Natural killer cell (primary cell): ENCODE results near the gene GNAI2. TPM values are rescaled to one million over a fixed set of nuclear protein-coding genes. Genes with fewer than 3 reads are reported as not detected.

Experiments used
- ATAC-seq, 3 donors: fragments of 150-1000 bp in 2 of 3; fragments of 200-7000 bp in 1 of 3; cut with Tn5 transposase; 1 replicate in 1 of 3; 2 replicates in 2 of 3; pipeline ENCODE4 v1.10.0; 2021; ENCODE audit warnings: mild to moderate bottlenecking in 2 of 3, moderate library complexity in 2 of 3
- DNase-seq, 2 donors: peaks; one replicate each; pipeline versions ENCODE4 v3.0.0 to v3.0.0-alpha.2; 2013 to 2021; ENCODE audit warnings: mixed read lengths in 1 of 2
- H3K27ac ChIP-seq: one replicate; pipeline ENCODE4 v1.5.1; 2013; ENCODE audit warnings: mild to moderate bottlenecking, low read length
- H3K27me3 ChIP-seq: one replicate; pipeline ENCODE4 v1.6.1; 2013; ENCODE audit warnings: low read length; ENCODE audit not compliant: control insufficient read depth, insufficient read depth
- H3K36me3 ChIP-seq: one replicate; pipeline ENCODE4 v1.6.1; 2013; ENCODE audit warnings: low read length; ENCODE audit not compliant: control insufficient read depth, insufficient read depth
- H3K4me1 ChIP-seq: one replicate; pipeline ENCODE4 v1.6.1; 2013; ENCODE audit warnings: low read length; ENCODE audit not compliant: control insufficient read depth, insufficient read depth
- H3K4me3 ChIP-seq: one replicate; pipeline ENCODE4 v1.5.1; 2013; ENCODE audit warnings: low read length
- H3K9me3 ChIP-seq: one replicate; pipeline ENCODE4 v1.6.1; 2013; ENCODE audit warnings: low read length; ENCODE audit not compliant: control insufficient read depth, insufficient read depth
- H3K27ac Mint-ChIP-seq, 2 donors: one replicate each; pipeline ENCODE4 v1.8.0; 2022; ENCODE audit warnings: mild to moderate bottlenecking in 2 of 2, mixed read lengths in 2 of 2, moderate library complexity in 1 of 2
- H3K27me3 Mint-ChIP-seq, 2 donors: one replicate each; pipeline ENCODE4 v1.8.0; 2022; ENCODE audit warnings: low read depth in 2 of 2, mixed read lengths in 2 of 2
- H3K36me3 Mint-ChIP-seq: one replicate; pipeline ENCODE4 v1.8.0; 2022; ENCODE audit warnings: mixed read lengths
- H3K4me1 Mint-ChIP-seq, 2 donors: one replicate each; pipeline ENCODE4 v1.8.0; 2022; ENCODE audit warnings: mixed read lengths in 2 of 2
- H3K4me3 Mint-ChIP-seq: one replicate; pipeline ENCODE4 v1.8.0; 2022; ENCODE audit warnings: mild to moderate bottlenecking, moderate library complexity, mixed read lengths
- H3K9me3 Mint-ChIP-seq, 2 donors: one replicate each; pipeline ENCODE4 v1.8.0; 2022; ENCODE audit warnings: mixed read lengths in 2 of 2
- WGBS: methylation state at CpG from one replicate; pipeline ENCODE4 v1.1.7; 2013; ENCODE audit warnings: missing lambda C conversion rate; ENCODE audit not compliant: insufficient coverage; 5-methylcytosine and 5-hydroxymethylcytosine counted together
- intact Hi-C: fragments of 100-400 bp; cut with micrococcal nuclease; formaldehyde crosslinking; loops from one replicate; pipeline ENCODE4 v1.14.2; 2022
- total RNA-seq, 4 donors: library from RNA; stranded (reverse); fragments of 120-200 nt in 1 of 4; gene quantifications; one replicate each; pipeline versions ENCODE4 v1.2.3 to v1.2.4, GENCODE V29; 2013 to 2022
- TF ChIP-seq, protein P1 (sequence below): fragments of 200-600 bp; IDR thresholded peaks from one replicate; pipeline ENCODE4 v1.8.0; 2022; ENCODE audit warnings: antibody characterized with exemption

The GNAI2 gene
- total RNA-seq, 3 donors from 2014 or later (not counting 1 experiment from before 2014, with no cell fraction given), result 428 to 467 (median 447) TPM

DNA sequence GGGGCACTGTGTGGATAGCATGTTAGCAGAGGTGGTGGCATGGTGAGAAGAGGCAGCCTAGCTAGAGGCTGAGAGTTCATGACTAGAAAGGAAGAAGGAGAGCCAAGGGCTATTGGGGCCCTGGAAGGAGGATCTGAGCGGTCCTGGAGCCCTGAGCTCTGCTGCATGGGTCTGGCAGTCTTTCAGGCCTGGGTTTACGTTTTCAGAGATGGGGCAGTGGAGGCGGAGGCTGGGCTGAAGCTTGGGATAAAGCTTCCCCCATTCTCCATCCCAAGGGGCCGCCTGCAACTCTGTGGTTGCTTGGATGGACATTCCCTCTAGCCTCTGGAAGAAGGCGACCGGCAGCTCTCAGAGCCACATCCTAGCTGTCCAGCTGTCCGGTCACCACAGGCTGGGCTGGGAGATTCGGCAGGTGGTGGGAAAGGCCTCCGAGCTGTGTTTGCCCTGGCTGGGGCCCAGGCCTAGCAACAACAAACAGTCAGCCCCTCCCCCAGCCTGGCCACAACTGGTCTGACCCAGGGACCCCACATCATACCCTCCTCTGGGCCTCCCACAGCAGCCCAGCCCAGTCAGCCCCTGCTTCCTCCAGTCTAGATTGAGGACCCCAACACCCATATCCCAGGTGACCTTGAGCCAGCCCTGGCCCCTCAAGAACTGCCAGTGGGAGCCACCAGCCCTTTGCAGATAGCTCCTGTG lies 32.7 kb upstream of the GNAI2 start:
- intact Hi-C loops, result no loop called here
- Mint-ChIP-seq H3K36me3 (no peaks in the 10 kb centered on the region), H3K27ac (no peak overlapping the region), H3K4me3 (no peak overlapping the region), H3K9me3 (no peaks in the 10 kb centered on the region), H3K4me1 (no peaks in the 10 kb centered on the region), H3K27me3 (peaks cover 11 to 42% of the 10 kb centered on the region in 2 donors)
- Histone ChIP-seq H3K27ac (no peak overlapping the region), H3K27me3 (peaks cover 42% of the 10 kb centered on the region), H3K4me1 (peaks cover 9% of the 10 kb centered on the region), H3K4me3 (no peak overlapping the region), H3K36me3 (no peaks in the 10 kb centered on the region), H3K9me3 (no peaks in the 10 kb centered on the region)
- TF ChIP-seq, protein P1, sequence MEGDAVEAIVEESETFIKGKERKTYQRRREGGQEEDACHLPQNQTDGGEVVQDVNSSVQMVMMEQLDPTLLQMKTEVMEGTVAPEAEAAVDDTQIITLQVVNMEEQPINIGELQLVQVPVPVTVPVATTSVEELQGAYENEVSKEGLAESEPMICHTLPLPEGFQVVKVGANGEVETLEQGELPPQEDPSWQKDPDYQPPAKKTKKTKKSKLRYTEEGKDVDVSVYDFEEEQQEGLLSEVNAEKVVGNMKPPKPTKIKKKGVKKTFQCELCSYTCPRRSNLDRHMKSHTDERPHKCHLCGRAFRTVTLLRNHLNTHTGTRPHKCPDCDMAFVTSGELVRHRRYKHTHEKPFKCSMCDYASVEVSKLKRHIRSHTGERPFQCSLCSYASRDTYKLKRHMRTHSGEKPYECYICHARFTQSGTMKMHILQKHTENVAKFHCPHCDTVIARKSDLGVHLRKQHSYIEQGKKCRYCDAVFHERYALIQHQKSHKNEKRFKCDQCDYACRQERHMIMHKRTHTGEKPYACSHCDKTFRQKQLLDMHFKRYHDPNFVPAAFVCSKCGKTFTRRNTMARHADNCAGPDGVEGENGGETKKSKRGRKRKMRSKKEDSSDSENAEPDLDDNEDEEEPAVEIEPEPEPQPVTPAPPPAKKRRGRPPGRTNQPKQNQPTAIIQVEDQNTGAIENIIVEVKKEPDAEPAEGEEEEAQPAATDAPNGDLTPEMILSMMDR, result no peak
- ATAC-seq, result no peak
- WGBS, result 89% methylated on average over 7 of the region's 9 CpGs
- no peak for DNase-seq

DNA sequence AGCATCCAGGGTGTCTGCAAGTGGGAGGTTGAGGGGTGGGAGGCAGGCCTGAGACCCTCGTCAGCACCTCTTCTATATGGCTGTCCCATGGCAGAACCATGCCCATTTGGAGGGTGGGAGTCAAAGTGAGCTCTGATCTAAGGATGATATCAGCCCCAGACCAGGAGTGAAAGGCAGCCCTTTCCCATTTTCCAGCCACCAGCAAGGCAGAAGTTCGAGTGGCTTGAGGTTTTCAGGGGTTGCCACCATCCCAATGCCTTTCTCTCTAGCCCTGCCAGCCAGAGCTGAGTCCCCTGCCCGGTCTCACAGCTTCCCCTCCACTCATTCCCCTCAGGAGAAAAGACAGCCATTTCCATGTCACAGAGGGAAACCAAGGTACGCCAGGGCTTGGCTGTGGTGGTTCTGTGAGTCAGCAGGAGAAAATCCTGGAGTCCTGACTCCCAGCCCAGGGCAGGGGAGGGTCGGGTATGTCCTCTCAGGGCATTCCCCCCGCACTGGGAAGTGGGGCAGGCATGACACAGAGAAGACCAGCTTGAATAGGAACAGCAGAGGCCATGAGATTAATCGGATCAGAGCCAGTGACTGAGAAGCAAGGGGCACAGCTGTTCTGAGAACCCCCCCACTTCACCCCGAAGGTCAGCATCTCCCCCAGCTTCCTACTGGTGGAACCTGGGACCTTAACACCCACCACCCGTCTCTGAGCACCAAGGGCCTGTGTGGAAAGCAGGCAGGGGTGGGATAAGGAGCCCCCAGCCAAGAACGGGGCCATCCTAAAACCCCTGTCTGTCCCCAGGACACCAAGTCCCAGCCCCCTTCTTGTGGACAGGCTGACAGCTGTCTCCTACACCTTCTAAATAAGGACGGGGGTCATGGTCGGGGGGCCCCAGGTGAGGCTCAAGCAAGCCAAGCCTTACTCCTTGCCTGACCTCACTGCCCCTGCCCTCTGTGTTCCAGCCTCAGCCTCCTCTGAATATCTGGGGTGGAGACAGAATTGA lies 31.9 kb upstream of the GNAI2 start:
- ATAC-seq, result no peak
- TF ChIP-seq, protein P1, result no peak
- no peak overlapping the region for H3K4me3 Mint-ChIP-seq
- no peak overlapping the region for H3K27ac Mint-ChIP-seq
- no peak overlapping the region for H3K27ac ChIP-seq
- no peak for DNase-seq
- peaks cover 11 to 48% of the 10 kb centered on the region in 2 donors for H3K27me3 Mint-ChIP-seq
- intact Hi-C loops, result no loop called here
- H3K4me1 Mint-ChIP-seq, result no peaks in the 10 kb centered on the region
- H3K27me3 ChIP-seq, result peaks cover 42% of the 10 kb centered on the region
- H3K4me3 ChIP-seq, result no peak overlapping the region
- H3K36me3 ChIP-seq, result no peaks in the 10 kb centered on the region
- no peaks in the 10 kb centered on the region for H3K36me3 Mint-ChIP-seq
- H3K9me3 Mint-ChIP-seq, result no peaks in the 10 kb centered on the region
- H3K4me1 ChIP-seq, result peaks cover 9% of the 10 kb centered on the region
- WGBS, result 62% methylated on average over 11 of the region's 12 CpGs
- no peaks in the 10 kb centered on the region for H3K9me3 ChIP-seq

DNA sequence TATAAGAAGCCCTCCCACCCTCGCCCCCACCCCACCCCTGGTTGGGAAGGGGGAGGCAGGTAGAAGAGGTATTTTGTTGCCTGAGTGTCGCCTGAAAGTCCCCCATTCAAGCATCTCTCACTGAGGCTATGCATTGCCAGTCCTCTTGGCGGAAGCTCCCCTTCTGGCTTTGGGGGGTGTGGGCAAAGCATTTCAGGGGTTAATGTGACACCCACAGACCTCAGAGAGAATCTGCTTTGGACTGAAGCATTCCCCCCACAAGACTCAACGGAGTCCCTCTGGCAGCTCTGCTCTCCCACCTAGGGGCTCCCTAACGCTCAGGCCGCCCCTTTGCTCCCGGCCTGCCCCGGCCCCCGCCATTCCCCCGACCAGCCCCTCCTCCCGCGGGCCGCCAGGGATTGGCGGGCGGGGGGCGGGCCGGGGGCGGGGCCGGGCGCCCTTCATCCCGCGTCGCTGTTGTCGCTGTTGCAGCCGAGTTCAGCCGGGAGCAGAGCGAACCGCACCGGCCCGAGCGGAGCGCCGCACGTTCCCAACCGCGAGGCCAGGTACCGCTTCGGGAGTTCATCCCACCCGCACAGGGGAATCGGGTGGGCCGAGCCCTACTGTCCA lies 31.1 kb upstream of the GNAI2 start, which contains the start of gene SLC38A3:
SLC38A3 (plus strand) TSS at position 468 of the 609 bp plus-strand sequence. CDS start 8,929 bp downstream, outside the sequence.
- DNase-seq (peak in 1 of 2 donors; percentile 43), ATAC-seq (peak in 2 of 3 donors; percentile 44 to 57)
- Histone ChIP-seq H3K4me3 (no peak within 1 kb of the TSS), H3K27ac (no peak within 1 kb of the TSS), H3K4me1 (peaks cover 9% of the 10 kb centered on the region), H3K36me3 (no peaks in the 10 kb centered on the region), H3K9me3 (no peaks in the 10 kb centered on the region), H3K27me3 (peaks cover 42% of the 10 kb centered on the region)
- Mint-ChIP-seq H3K27me3 (peaks cover 11 to 45% of the 10 kb centered on the region in 2 donors), H3K9me3 (no peaks in the 10 kb centered on the region), H3K27ac (no peak within 1 kb of the TSS), H3K36me3 (no peaks in the 10 kb centered on the region), H3K4me3 (peak within 1 kb of the TSS; percentile 37), H3K4me1 (no peaks in the 10 kb centered on the region)
- TF ChIP-seq, protein P1, result no peak
- under 1% methylated on average over 39 of the region's 41 CpGs for WGBS
- intact Hi-C loops, result no loop called here
